Measurements from ENCODE around the gene KLHL30.

GRCh38 chr2:238103465-238104225 lies 34.8 kb upstream of the KLHL30 start:
- TF ChIP-seq CTCF (IDR thresholded peaks at IDR 0.05 in 2 of 3, conservative IDR thresholded peaks at IDR 0.05 in 1 of 3; ENCODE audit: borderline replicate concordance in 1 of 3, insufficient read depth in 1 of 3, low read depth in 2 of 3, low read length in 2 of 3) (no peak), MAX (IDR thresholded peaks at IDR 0.05) (no peak), ZFX (IDR thresholded peaks at IDR 0.05) (no peak), ZNF274 (IDR thresholded peaks at IDR 0.05; ENCODE audit: low read depth, low read length) (no peak), EZH2phosphoT487 (IDR thresholded peaks at IDR 0.05; ENCODE audit: borderline replicate concordance) (no peak), ZBTB33 (IDR thresholded peaks at IDR 0.05; ENCODE audit: extremely low read depth, insufficient replicate concordance, low read length) (no peak), ATF3 (IDR thresholded peaks at IDR 0.05) (no peak), TCF7L2 (IDR thresholded peaks at IDR 0.05; ENCODE audit: borderline replicate concordance, extremely low read depth, insufficient read depth, insufficient read length) (no peak), SIN3A (IDR thresholded peaks at IDR 0.05; ENCODE audit: low read depth) (no peak), POLR2A (IDR thresholded peaks at IDR 0.05; ENCODE audit: borderline replicate concordance, extremely low read depth, insufficient read depth, insufficient read length) (no peak), EZH2 (IDR thresholded peaks at IDR 0.05) (no peak), POLR2AphosphoS5 (IDR thresholded peaks at IDR 0.05; ENCODE audit: low read depth, low read length) (no peak), YY1 (IDR thresholded peaks at IDR 0.05; ENCODE audit: extremely low read depth, insufficient replicate concordance, low read depth, low read length) (no peak)
